Activated T-helper 9 cell treated with anti-CD3 and anti-CD28 coated beads, Interleukin-2, amount 50 U/mL, for 16 hours (primary cell): ENCODE results near the gene PRDM12.

Experiments used
- DNase-seq: peaks from one replicate; pipeline ENCODE4 v3.0.0-alpha.2; 2020; ENCODE audit warnings: low read depth

PRDM12 gene

GRCh38 chr9:130635721-130636647, 28.4 kb upstream of the PRDM12 start:
- no peak for DNase-seq

GRCh38 chr9:130636648-130637020, 27.8 kb upstream of the PRDM12 start:
- DNase-seq, result no peak

- no peak for DNase-seq
These were observed 25.9 kb upstream of the PRDM12 start for GRCh38 chr9:130638284-130639123.

GRCh38 chr9:130639124-130639765, 25.1 kb upstream of the PRDM12 start:
- DNase-seq, result no peak

- DNase-seq, result no peak
These were observed 24.4 kb upstream of the PRDM12 start for GRCh38 chr9:130639866-130640555.

- DNase-seq, result no peak
These were observed 23.7 kb upstream of the PRDM12 start for GRCh38 chr9:130640681-130641080.

- no peak for DNase-seq
These were observed 21.5 kb upstream of the PRDM12 start for GRCh38 chr9:130642926-130643325.

GRCh38 chr9:130651221-130651620, 13.2 kb upstream of the PRDM12 start:
- no peak for DNase-seq

- no peak for DNase-seq
These were observed 12.6 kb upstream of the PRDM12 start for GRCh38 chr9:130651752-130652151.

- DNase-seq, result no peak
These were observed 9.5 kb upstream of the PRDM12 start for GRCh38 chr9:130654879-130655278.

GRCh38 chr9:130658893-130659698, 5.3 kb upstream of the PRDM12 start:
- no peak for DNase-seq

GRCh38 chr9:130659699-130660248, 4.6 kb upstream of the PRDM12 start:
- DNase-seq, result no peak

GRCh38 chr9:130660326-130660682, 4.1 kb upstream of the PRDM12 start:
- no peak for DNase-seq

GRCh38 chr9:130660683-130661450, 3.5 kb upstream of the PRDM12 start:
- no peak for DNase-seq

- DNase-seq, result no peak
These were observed 2.8 kb upstream of the PRDM12 start for GRCh38 chr9:130661451-130662098.

GRCh38 chr9:130662099-130662969, 2.1 kb upstream of the PRDM12 start:
- DNase-seq, result no peak

- no peak for DNase-seq
These were observed 1.5 kb upstream of the PRDM12 start for GRCh38 chr9:130662970-130663257.

GRCh38 chr9:130663258-130663976, 977 bp upstream of the PRDM12 start:
- DNase-seq, result no peak
